Effector memory CD8-positive, alpha-beta T cell (primary cell): Measurements from ENCODE around the gene CACNA1D.

Experiments used
- ATAC-seq: fragments of 150-1000 bp; cut with Tn5 transposase; replicated peaks from 2 replicates; pipeline ENCODE4 v1.10.0; 2021; ENCODE audit warnings: mild to moderate bottlenecking, moderate library complexity
- DNase-seq, 3 experiments: peaks; one replicate each; pipeline ENCODE4 v3.0.0; 2021
- H3K27ac Mint-ChIP-seq, 2 donors: one replicate each; pipeline ENCODE4 v1.8.0; 2022; ENCODE audit warnings: mild to moderate bottlenecking in 2 of 2, mixed read lengths in 2 of 2, moderate library complexity in 2 of 2
- H3K27me3 Mint-ChIP-seq, 2 donors: one replicate each; pipeline ENCODE4 v1.8.0; 2022; ENCODE audit warnings: mixed read lengths in 2 of 2
- H3K36me3 Mint-ChIP-seq: one replicate; pipeline ENCODE4 v1.8.0; 2022; ENCODE audit warnings: mild to moderate bottlenecking, moderate library complexity, mixed read lengths; ENCODE audit not compliant: insufficient read depth
- H3K4me1 Mint-ChIP-seq, 2 donors: one replicate each; pipeline ENCODE4 v1.8.0; 2022; ENCODE audit warnings: low read depth in 2 of 2, mixed read lengths in 2 of 2
- H3K4me3 Mint-ChIP-seq, 2 donors: one replicate each; pipeline ENCODE4 v1.8.0; 2022; ENCODE audit warnings: mild to moderate bottlenecking in 2 of 2, mixed read lengths in 2 of 2, moderate library complexity in 2 of 2
- H3K9me3 Mint-ChIP-seq, 2 donors: one replicate each; pipeline ENCODE4 v1.8.0; 2022; ENCODE audit warnings: mixed read lengths in 2 of 2

Gene CACNA1D

DNA sequence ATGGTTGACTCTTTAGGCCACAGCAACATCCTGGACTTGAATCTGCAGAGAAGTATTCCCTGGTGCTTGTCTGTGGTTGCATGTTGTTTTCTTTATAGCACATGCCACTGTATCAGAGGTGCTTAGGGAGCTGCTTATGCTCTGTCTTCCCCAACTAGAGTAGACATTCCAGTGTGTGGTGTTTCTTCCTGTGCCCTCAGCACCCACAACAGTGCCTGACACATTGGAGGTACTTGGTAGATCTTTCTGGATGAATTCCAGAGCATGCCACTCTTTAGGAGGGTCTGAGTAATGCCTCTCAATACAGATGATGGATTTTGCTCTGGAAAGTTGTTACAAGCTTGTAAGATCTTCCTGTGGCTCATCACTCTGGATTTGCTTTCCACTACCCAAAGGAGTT is 234.2 kb downstream of the CACNA1D start:
- H3K4me1 Mint-ChIP-seq: no peaks in the 10 kb centered on the region
- no peak overlapping the region for H3K27ac Mint-ChIP-seq
- H3K27me3 Mint-ChIP-seq: peaks cover 51 to 70% of the 10 kb centered on the region in 2 donors

DNA sequence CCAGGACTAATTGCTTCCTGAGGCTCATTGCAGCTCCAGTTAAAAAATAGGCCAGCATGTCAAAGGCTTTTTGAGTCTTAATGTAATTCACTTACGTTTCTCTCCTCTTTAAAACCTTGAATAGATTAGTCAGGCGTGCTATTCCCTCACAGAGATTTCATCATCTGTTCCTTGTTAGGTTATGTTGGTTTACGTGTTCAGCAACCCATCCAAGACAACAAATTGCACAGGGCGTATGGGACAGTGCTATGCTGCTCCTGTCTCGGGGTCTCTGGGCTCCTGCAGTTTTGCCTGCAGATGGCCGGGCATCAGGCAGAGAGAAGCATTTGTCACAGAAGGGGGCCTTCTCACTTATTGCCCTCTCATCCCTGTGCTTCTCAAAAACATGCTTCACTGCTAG is 234.7 kb downstream of the CACNA1D start:
- Mint-ChIP-seq H3K4me3 (no peak overlapping the region), H3K9me3 (no peaks in the 10 kb centered on the region), H3K36me3 (peaks cover 3% of the 10 kb centered on the region), H3K27ac (no peak overlapping the region), H3K27me3 (peaks cover 45 to 65% of the 10 kb centered on the region in 2 donors), H3K4me1 (no peaks in the 10 kb centered on the region)
- ATAC-seq: no peak
- no peak for DNase-seq

More for the DNA sequence above, 234.2 kb downstream of the CACNA1D start:
- Mint-ChIP-seq H3K4me3 (no peak overlapping the region), H3K9me3 (no peaks in the 10 kb centered on the region), H3K36me3 (peaks cover 3% of the 10 kb centered on the region)
- DNase-seq (no peak), ATAC-seq (no peak)

DNA sequence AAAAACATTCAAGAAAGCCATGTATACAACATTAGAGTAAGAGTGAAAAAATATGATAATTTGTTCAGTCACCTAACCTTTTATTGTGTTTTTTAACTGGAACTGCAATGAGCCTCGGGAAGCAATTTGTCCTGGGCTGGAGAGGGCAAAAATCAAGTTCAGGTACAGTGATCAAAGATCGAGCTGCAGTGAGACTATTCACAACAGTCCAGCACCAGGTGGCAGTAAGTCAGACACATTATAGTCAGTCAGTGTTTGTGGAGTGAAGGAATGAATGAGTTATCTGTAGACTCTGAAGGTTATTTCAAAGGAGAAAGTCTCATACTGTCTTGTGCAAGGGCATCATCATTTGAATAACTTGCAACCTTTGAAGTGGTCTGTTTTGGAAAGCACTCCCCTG is 235.2 kb downstream of the CACNA1D start:
- ATAC-seq (no peak), DNase-seq (no peak)
- Mint-ChIP-seq H3K9me3 (no peaks in the 10 kb centered on the region), H3K36me3 (peaks cover 3% of the 10 kb centered on the region), H3K27ac (no peak overlapping the region), H3K4me3 (no peak overlapping the region), H3K27me3 (peaks cover 43 to 60% of the 10 kb centered on the region in 2 donors), H3K4me1 (no peaks in the 10 kb centered on the region)

DNA sequence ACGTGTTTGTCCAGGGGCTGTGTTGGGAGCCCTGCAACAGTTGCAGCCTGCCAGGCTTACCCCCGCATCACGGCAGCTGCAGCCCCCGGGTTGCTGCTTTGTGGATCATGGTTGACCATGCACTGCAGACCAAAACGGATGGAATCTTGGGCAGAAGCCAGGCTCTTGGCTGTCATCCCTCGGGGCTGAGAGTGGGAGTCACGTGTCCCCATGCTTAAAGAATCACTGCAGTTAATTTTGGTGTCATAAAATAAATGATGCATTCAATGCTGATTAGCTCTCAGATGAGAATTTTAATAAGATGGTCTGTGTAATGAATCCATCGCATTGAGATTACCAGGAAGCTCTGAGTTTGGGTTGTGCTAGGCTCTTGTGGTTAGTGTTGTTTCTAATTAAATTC is 236.2 kb downstream of the CACNA1D start:
- no peak overlapping the region for H3K27ac Mint-ChIP-seq

DNA sequence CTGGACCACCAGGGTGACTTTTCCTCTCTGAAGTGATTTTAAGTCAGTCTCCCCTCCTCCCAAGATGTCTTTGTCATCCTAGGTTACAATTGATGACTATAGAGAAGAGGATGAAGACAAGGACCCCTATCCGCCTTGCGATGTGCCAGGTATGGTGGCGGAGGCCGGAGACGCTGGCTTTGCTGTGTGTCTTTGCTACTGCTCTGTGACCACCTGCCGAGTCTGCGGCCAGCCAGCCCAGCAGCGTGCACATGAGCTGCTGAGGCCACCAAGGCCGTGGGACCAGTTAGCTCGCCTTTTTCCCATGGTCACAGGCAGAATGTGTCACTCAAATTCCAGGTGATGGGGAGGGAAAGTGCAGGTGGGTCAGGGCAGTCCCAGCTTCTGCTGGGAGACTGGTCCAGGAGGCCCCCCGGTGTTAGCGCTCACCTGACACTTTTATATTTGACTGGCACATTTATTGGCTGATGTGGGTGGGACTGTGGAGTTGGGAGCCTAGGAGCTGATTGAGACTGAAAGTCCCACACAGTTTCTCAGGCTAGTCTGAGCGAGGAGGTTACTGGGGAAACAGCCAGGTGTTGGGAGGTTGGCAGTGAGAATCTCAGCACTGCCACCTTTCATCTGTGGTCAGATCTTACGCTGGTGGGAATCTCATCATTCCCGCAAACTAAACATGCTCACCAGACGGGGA is 237.7 kb downstream of the CACNA1D start:
- Mint-ChIP-seq H3K27me3 (peaks cover 26 to 37% of the 10 kb centered on the region in 2 donors), H3K36me3 (no peaks in the 10 kb centered on the region), H3K27ac (no peak overlapping the region), H3K4me3 (no peak overlapping the region), H3K9me3 (no peaks in the 10 kb centered on the region), H3K4me1 (no peaks in the 10 kb centered on the region)
- no peak for DNase-seq
- ATAC-seq: no peak

More for the DNA sequence above, 236.2 kb downstream of the CACNA1D start:
- Mint-ChIP-seq H3K4me1 (no peaks in the 10 kb centered on the region), H3K4me3 (no peak overlapping the region), H3K36me3 (no peaks in the 10 kb centered on the region), H3K27me3 (peaks cover 36 to 51% of the 10 kb centered on the region in 2 donors), H3K9me3 (no peaks in the 10 kb centered on the region)
- ATAC-seq: no peak
- no peak for DNase-seq

DNA sequence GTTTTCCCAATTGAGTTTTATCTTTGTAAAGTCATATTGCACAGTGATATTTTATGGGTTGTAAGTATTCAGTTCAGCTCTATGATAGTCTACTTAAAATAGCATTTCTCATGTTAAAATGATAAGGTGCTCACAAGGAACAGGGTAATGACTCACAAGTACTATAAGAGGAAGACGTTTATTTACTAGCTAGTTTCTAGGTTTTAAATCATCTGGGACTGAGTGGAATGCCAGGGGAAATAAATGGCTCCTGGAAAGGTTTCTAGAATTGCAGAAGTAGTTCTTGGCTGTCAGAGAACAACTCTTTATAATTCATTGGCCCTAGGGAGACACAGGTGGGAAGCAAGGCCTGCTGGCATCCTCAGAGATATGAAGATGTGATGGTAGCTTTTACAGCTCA is 239.0 kb downstream of the CACNA1D start:
- no peak for ATAC-seq
- Mint-ChIP-seq H3K27me3 (peaks cover 12 to 24% of the 10 kb centered on the region in 2 donors), H3K27ac (no peak overlapping the region), H3K4me1 (no peaks in the 10 kb centered on the region), H3K9me3 (no peaks in the 10 kb centered on the region), H3K36me3 (no peaks in the 10 kb centered on the region), H3K4me3 (no peak overlapping the region)
- DNase-seq: no peak

DNA sequence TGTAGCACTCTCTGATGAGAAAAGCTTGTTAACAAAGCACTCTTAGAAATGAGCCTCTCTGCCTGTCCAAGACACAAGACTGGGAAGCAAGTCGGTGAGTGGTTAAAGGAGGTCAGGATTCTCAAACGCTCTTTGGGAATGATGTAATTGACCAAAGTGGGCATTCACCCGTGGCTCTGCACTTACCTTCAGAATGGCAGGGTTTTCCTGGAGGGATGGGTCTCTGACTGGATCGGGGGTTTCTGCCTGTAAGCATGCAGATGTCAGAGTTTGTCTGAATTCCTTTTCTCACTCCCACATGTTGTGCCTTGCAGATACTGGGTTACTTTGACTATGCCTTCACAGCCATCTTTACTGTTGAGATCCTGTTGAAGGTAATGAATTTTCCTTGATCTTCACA is 245.6 kb downstream of the CACNA1D start:
- no peaks in the 10 kb centered on the region for H3K9me3 Mint-ChIP-seq
- peaks cover 0 to 4% of the 10 kb centered on the region in 2 donors for H3K4me1 Mint-ChIP-seq
- ATAC-seq (no peak), DNase-seq (no peak)
- no peak overlapping the region for H3K4me3 Mint-ChIP-seq
- no peaks in the 10 kb centered on the region for H3K36me3 Mint-ChIP-seq
- peaks cover 11 to 20% of the 10 kb centered on the region in 2 donors for H3K27me3 Mint-ChIP-seq
- no peak overlapping the region for H3K27ac Mint-ChIP-seq

DNA sequence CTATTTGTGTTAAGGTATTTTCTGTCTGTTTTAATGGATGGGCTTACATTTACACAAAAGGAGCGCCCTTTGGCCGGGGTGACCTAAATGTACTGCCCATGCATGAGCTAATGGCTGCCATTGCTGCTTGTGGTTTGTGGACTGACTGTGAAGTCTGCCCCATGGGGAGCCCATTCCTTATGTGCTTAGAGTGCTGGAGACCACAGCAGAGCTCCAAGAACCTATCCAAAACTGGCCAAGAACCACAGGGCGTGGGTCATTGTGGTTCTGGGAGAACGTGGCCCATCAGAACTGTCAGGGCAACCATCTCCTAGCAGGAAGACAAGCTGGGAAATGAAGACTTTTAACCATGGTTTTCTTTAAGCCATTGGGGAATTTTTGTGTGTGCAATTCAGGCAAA is 246.5 kb downstream of the CACNA1D start:
- Mint-ChIP-seq H3K9me3 (no peaks in the 10 kb centered on the region), H3K27ac (no peak overlapping the region), H3K4me1 (peaks cover 0 to 4% of the 10 kb centered on the region in 2 donors), H3K36me3 (no peaks in the 10 kb centered on the region), H3K4me3 (no peak overlapping the region), H3K27me3 (peaks cover 11 to 20% of the 10 kb centered on the region in 2 donors)
- ATAC-seq (no peak), DNase-seq (no peak)

DNA sequence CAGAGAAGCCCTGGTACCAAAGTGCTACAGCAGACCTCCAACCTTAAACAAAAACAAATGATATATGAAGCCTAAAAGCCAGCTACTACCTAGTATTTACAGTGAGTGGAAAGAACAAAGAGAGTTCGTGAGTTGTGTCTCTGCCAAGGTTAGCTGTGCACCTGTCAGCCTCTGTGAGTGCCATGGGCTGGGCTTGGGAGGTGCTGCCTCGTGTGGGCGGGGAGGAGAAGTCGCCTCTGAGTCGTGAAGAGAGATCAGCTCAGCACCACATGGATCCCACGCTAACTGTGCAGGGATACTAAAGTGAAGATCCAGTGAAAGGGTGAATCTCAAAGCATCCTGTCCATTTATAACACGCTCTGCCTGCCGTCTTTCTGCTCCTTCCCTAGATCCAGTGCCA is 249.9 kb downstream of the CACNA1D start:
- Mint-ChIP-seq H3K27me3 (peaks cover 11 to 34% of the 10 kb centered on the region in 2 donors), H3K4me1 (peaks cover 0 to 6% of the 10 kb centered on the region in 2 donors), H3K27ac (peak overlapping the region in 1 of 2 donors; percentile 4), H3K9me3 (no peaks in the 10 kb centered on the region), H3K36me3 (no peaks in the 10 kb centered on the region), H3K4me3 (no peak overlapping the region)
- ATAC-seq: no peak
- no peak for DNase-seq

DNA sequence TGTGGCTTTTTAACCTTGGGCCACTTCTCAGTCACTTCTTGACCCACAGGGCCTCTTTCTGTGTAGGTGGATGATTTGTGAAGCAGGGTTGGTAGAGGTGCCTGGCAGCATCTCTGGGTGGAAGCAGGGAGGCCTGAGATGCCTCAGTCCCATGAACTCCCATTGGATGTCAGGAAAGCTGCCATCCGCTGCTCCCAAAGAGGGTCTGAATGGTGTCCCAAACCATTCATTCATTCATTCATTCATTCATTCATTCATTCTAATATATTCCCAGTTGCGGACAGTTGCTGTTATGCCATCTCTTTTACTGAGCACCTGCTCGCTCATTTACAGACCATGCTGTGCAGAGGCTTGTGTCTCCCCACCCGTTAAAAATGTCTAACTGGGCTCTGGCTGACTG is 253.1 kb downstream of the CACNA1D start:
- ATAC-seq: no peak

DNA sequence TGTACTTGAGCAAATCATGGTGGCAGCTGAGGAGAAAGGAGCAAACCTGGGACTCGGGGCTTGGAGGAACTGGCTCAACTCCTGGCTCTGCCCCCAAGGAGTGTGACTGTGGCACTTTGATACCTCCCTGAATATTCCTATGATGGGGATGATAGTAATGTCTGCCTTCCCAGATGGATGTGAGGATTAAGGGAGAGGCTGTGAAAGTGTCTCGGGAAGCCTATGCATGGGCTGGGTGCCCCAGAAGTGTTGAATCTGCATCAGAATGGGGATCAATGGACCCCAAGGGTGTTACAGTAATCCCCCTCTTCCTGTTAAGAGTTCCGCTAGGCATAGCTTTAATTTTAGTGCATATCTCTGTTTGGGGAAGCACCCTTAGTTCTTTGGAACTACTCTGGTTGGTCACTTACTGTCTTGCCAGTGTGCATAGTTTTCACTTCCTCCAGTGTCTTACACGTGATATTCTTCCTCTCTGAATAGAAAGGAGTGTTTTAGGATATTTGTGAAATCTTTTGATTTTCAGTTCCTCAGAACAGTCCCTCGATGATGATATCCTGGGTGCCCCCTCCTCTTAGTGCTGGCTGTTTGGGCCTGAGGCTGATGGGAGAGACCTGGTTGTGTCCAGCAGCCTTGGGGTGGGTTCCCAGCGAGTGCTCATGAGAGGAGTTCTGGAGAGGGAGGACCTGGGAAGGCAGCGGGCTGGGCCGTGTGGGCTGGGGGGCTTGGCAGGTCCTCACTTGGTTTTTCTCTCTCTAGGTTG is 254.3 kb downstream of the CACNA1D start:
- Mint-ChIP-seq H3K4me3 (no peak overlapping the region), H3K36me3 (no peaks in the 10 kb centered on the region), H3K9me3 (no peaks in the 10 kb centered on the region), H3K27me3 (peaks cover 0 to 36% of the 10 kb centered on the region in 2 donors), H3K27ac (peak overlapping the region in 1 of 2 donors; percentile 21), H3K4me1 (peaks cover 6 to 21% of the 10 kb centered on the region in 2 donors)
- ATAC-seq (no peak), DNase-seq (no peak)

More for the DNA sequence above, 253.1 kb downstream of the CACNA1D start:
- DNase-seq: no peak
- H3K4me1 Mint-ChIP-seq: peaks cover 0 to 14% of the 10 kb centered on the region in 2 donors
- no peaks in the 10 kb centered on the region for H3K9me3 Mint-ChIP-seq
- H3K27me3 Mint-ChIP-seq: peaks cover 0 to 36% of the 10 kb centered on the region in 2 donors
- H3K36me3 Mint-ChIP-seq: no peaks in the 10 kb centered on the region
- no peak overlapping the region for H3K4me3 Mint-ChIP-seq
- H3K27ac Mint-ChIP-seq: no peak overlapping the region

DNA sequence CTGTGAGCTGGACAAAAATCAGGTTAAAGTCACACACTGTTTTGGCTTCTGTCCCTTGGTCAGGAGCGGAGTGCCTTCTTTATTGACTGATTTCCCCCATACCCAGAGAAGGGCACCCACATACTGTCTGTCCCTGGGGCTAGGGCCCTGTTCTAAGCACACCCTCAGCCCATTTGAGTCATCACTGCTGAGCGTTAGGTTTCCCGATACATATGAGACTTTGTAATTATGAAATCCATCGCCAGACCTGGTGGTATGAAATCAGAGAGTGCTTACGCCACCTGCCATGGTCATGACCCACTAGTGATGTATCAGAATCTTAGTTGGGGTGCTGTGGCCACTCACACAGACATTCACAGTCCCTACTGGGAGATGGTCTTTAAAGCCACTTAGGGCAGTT is 255.0 kb downstream of the CACNA1D start:
- ATAC-seq (no peak), DNase-seq (no peak)
- H3K4me3 Mint-ChIP-seq: no peak overlapping the region
- H3K27me3 Mint-ChIP-seq: peaks cover 0 to 30% of the 10 kb centered on the region in 2 donors
- H3K4me1 Mint-ChIP-seq: peaks cover 10 to 25% of the 10 kb centered on the region in 2 donors
- H3K27ac Mint-ChIP-seq: peak overlapping the region in 1 of 2 donors; percentile 89
- no peaks in the 10 kb centered on the region for H3K36me3 Mint-ChIP-seq
- no peaks in the 10 kb centered on the region for H3K9me3 Mint-ChIP-seq

DNA sequence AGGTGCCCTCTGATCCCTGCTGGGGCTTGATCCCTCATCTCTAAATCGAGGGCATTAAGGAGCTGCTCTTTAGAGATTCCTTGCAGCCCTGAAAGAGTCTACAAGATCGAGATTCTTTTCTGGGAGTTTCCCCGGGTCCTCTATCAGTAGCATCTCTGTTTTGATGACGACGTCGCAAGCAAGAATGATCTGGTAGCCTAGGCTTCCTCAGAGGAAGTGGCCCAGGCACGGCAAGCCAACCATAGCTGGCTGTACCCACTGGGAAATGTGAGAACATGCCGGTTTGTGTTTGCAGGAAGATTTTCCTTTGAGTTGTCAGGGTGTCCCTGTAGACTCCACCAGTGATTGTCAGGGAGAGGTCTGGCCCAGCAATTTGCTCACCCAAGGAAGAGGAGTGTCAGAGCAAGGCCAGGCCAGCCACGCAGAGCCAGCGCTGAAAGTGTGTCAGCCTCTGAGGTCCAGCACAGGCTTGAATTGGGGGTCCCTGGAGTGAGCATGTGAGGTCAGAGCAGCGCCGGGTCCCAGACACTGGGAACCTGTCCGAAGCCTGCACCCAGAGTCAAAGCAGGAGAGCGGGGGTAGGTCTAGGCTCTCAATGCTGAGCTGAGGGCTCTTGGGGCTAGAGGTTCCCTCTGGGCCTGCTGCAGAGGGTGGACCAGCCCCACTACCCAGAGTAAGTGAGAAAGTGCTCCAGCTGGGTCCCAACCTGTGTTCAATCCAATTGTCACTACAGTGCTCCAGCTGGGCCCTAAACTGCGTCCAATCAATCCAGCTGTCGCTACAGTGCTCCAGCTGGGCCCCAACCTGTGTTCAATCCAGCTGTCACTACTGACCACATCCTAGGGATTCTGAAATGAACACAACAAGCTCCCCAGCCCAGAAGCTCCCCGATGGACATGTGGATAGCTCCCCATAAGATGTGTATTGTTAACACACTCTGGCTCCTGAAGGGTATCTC is 256.1 kb downstream of the CACNA1D start:
- Mint-ChIP-seq H3K36me3 (no peaks in the 10 kb centered on the region), H3K9me3 (no peaks in the 10 kb centered on the region), H3K27me3 (peaks cover 0 to 28% of the 10 kb centered on the region in 2 donors), H3K4me1 (peaks cover 10 to 33% of the 10 kb centered on the region in 2 donors), H3K27ac (peak overlapping the region in 1 of 2 donors; percentile 89), H3K4me3 (peak overlapping the region in 1 of 2 donors; percentile 62)
- peak; percentile 69 for ATAC-seq
- peak in 2 of 3 experiments; percentile 7 to 15 for DNase-seq
